Neuronal stem cell (in vitro differentiated cells): ENCODE data around the gene ADNP.

Source experiments
- DNase-seq: peaks from one replicate; pipeline ENCODE4 v3.0.0-alpha.2; 2013; ENCODE audit warnings: low spot score
- H2AFZ ChIP-seq: one replicate; pipeline ENCODE4 v1.6.1; 2013; ENCODE audit warnings: mild to moderate bottlenecking, low read length, inconsistent platforms
- H2AK5ac ChIP-seq: 2 replicates; pipeline ENCODE4 v1.6.1; 2013; ENCODE audit warnings: low read depth, mild to moderate bottlenecking, inconsistent platforms, low read length, moderate library complexity, mixed read lengths
- H2BK120ac ChIP-seq: 2 replicates; pipeline ENCODE4 v1.6.1; 2013; ENCODE audit warnings: low read depth, mild to moderate bottlenecking, inconsistent platforms, low read length, moderate library complexity, mixed read lengths
- H2BK12ac ChIP-seq: one replicate; pipeline ENCODE4 v1.6.1; 2013; ENCODE audit warnings: low read length, inconsistent platforms
- H2BK15ac ChIP-seq: 2 replicates; pipeline ENCODE4 v1.6.1; 2013; ENCODE audit warnings: mild to moderate bottlenecking, low read length, inconsistent platforms, mixed read lengths
- H2BK5ac ChIP-seq: one replicate; pipeline ENCODE4 v1.6.1; 2013; ENCODE audit warnings: inconsistent platforms, mild to moderate bottlenecking, low read length, moderate library complexity
- H3K14ac ChIP-seq: one replicate; pipeline ENCODE4 v1.6.1; 2013; ENCODE audit warnings: low read length, inconsistent platforms
- H3K18ac ChIP-seq: 2 replicates; pipeline ENCODE4 v1.6.1; 2013; ENCODE audit warnings: low read length, inconsistent platforms
- H3K23ac ChIP-seq: 2 replicates; pipeline ENCODE4 v1.6.1; 2013; ENCODE audit warnings: low read depth, mild to moderate bottlenecking, mixed read lengths, low read length, inconsistent platforms; ENCODE audit not compliant: poor library complexity
- H3K27ac ChIP-seq: replicated peaks from 3 replicates; pipeline ENCODE4 v1.5.1; 2013; ENCODE audit warnings: low read length, inconsistent platforms
- H3K27me3 ChIP-seq, 3 experiments: 2 replicates each; pipeline ENCODE4 v1.6.1; 2013; ENCODE audit warnings: low read length in 3 of 3, mild to moderate bottlenecking in 2 of 3, inconsistent platforms in 1 of 3, low read depth in 1 of 3, mixed read lengths in 1 of 3, moderate library complexity in 1 of 3; ENCODE audit not compliant: control insufficient read depth in 3 of 3, insufficient read depth in 3 of 3
- H3K36me3 ChIP-seq, 2 donors: replicated peaks in 1 of 2; 2 replicates each; pipeline ENCODE4 v1.6.1; 2013; ENCODE audit warnings: low read length in 2 of 2; ENCODE audit not compliant: control insufficient read depth in 2 of 2, insufficient read depth in 2 of 2
- H3K4ac ChIP-seq: 2 replicates; pipeline ENCODE4 v1.6.1; 2013; ENCODE audit warnings: inconsistent platforms, mild to moderate bottlenecking, low read length, moderate library complexity
- H3K4me1 ChIP-seq, 2 donors: 1 replicate in 1 of 2; 2 replicates in 1 of 2; pipeline ENCODE4 v1.6.1; 2013; ENCODE audit warnings: low read length in 2 of 2, low read depth in 1 of 2; ENCODE audit not compliant: control insufficient read depth in 2 of 2, insufficient read depth in 1 of 2
- H3K4me2 ChIP-seq: one replicate; pipeline ENCODE4 v1.6.1; 2013; ENCODE audit warnings: mild to moderate bottlenecking, low read length, inconsistent platforms; ENCODE audit not compliant: insufficient read depth, poor library complexity, severe bottlenecking
- H3K4me3 ChIP-seq, 2 donors: 2 replicates each; pipeline ENCODE4 v1.5.1; 2013; ENCODE audit warnings: low read length in 2 of 2, mild to moderate bottlenecking in 2 of 2, inconsistent platforms in 1 of 2, moderate library complexity in 1 of 2
- H3K79me1 ChIP-seq: one replicate; pipeline ENCODE4 v1.6.1; 2013; ENCODE audit warnings: low read depth, mild to moderate bottlenecking, inconsistent platforms, low read length, moderate library complexity
- H3K9ac ChIP-seq: one replicate; pipeline ENCODE4 v1.6.1; 2013; ENCODE audit warnings: mild to moderate bottlenecking, low read depth, low read length, inconsistent platforms; ENCODE audit not compliant: poor library complexity
- H3K9me3 ChIP-seq, 2 donors: replicated peaks in 1 of 2; 2 replicates each; pipeline versions ENCODE3 to v1.6.1; 2013; ENCODE audit warnings: low read length in 2 of 2, mild to moderate bottlenecking in 2 of 2, inconsistent platforms in 1 of 2, low read depth in 1 of 2, mixed read lengths in 1 of 2, moderate library complexity in 1 of 2; ENCODE audit not compliant: control insufficient read depth in 2 of 2, insufficient read depth in 1 of 2
- H4K8ac ChIP-seq: one replicate; pipeline ENCODE4 v1.6.1; 2013; ENCODE audit warnings: low read depth, mild to moderate bottlenecking, inconsistent platforms, low read length, moderate library complexity
- H4K91ac ChIP-seq: one replicate; pipeline ENCODE4 v1.6.1; 2013; ENCODE audit warnings: low read length, low read depth, mild to moderate bottlenecking, inconsistent platforms; ENCODE audit not compliant: poor library complexity
- WGBS, 2 donors: extraction: QIAGEN DNeasy Blood & Tissue Kit; methylation state at CpG; one replicate each; pipeline ENCODE4 v1.1.7; 2013; ENCODE audit warnings: missing lambda C conversion rate in 2 of 2, mixed read lengths in 1 of 2; ENCODE audit not compliant: insufficient read length in 2 of 2, insufficient replicate concordance in 1 of 2; ENCODE audit errors: extremely low coverage in 2 of 2; 5-methylcytosine and 5-hydroxymethylcytosine counted together

The ADNP gene

GRCh38 chr20:50895111-50895830 is 36.0 kb downstream of the ADNP start:
- H2BK12ac ChIP-seq: no peak overlapping the region
- no peak overlapping the region for H2BK120ac ChIP-seq
- no CpG with 5 or more reads among the region's 8 CpGs for WGBS, 2 donors
- H3K27ac ChIP-seq: no peak overlapping the region
- H2BK15ac ChIP-seq: no peak overlapping the region
- H3K4me3 ChIP-seq: no peak overlapping the region
- H3K79me1 ChIP-seq: peaks cover 5% of the 10 kb centered on the region
- H2BK5ac ChIP-seq: no peak overlapping the region
- DNase-seq: no peak
- H3K9me3 ChIP-seq: no peaks in the 10 kb centered on the region
- H2AFZ ChIP-seq: no peak overlapping the region
- no peak overlapping the region for H4K91ac ChIP-seq
- H2AK5ac ChIP-seq: no peak overlapping the region
- peaks cover 0 to under 1% (median 0%) of the 10 kb centered on the region in 3 experiments for H3K27me3 ChIP-seq
- H3K14ac ChIP-seq: no peak overlapping the region
- H3K4me1 ChIP-seq: no peaks in the 10 kb centered on the region
- H3K4me2 ChIP-seq: no peak overlapping the region
- H3K23ac ChIP-seq: no peak overlapping the region
- H4K8ac ChIP-seq: no peak overlapping the region
- H3K36me3 ChIP-seq: peaks cover 55 to 100% of the 10 kb centered on the region in 2 donors
- H3K4ac ChIP-seq: no peak overlapping the region
- no peak overlapping the region for H3K18ac ChIP-seq
- H3K9ac ChIP-seq: no peak overlapping the region

- H3K4ac ChIP-seq: no peak overlapping the region
Observed at GRCh38 chr20:50893620-50894019, 37.6 kb downstream of the ADNP start.

GRCh38 chr20:50892394-50892793 is 38.8 kb downstream of the ADNP start:
- Histone ChIP-seq H3K18ac (no peak overlapping the region), H3K4me3 (no peak overlapping the region), H2BK5ac (no peak overlapping the region), H2AFZ (no peak overlapping the region), H2BK15ac (no peak overlapping the region), H3K36me3 (peaks cover 48 to 99% of the 10 kb centered on the region in 2 donors), H3K27ac (no peak overlapping the region), H4K91ac (no peak overlapping the region), H4K8ac (no peak overlapping the region), H3K4me1 (no peaks in the 10 kb centered on the region), H3K9me3 (no peaks in the 10 kb centered on the region), H3K4ac (no peak overlapping the region), H2AK5ac (no peak overlapping the region), H3K79me1 (peaks cover 5% of the 10 kb centered on the region), H3K23ac (no peak overlapping the region), H2BK12ac (no peak overlapping the region), H3K27me3 (no peaks in the 10 kb centered on the region), H3K9ac (no peak overlapping the region), H3K4me2 (no peak overlapping the region), H3K14ac (no peak overlapping the region), H2BK120ac (no peak overlapping the region)
- WGBS, 2 donors: no CpG with 5 or more reads among the region's 8 CpGs
- no peak for DNase-seq

More at GRCh38 chr20:50893620-50894019, 37.6 kb downstream of the ADNP start:
- WGBS, 2 donors: no CpG with 5 or more reads among the region's 7 CpGs
- Histone ChIP-seq H3K14ac (no peak overlapping the region), H3K27me3 (no peaks in the 10 kb centered on the region), H4K8ac (no peak overlapping the region), H3K79me1 (peaks cover 5% of the 10 kb centered on the region), H2BK120ac (no peak overlapping the region), H3K36me3 (peaks cover 58 to 100% of the 10 kb centered on the region in 2 donors), H2AFZ (no peak overlapping the region), H3K27ac (no peak overlapping the region), H3K18ac (no peak overlapping the region), H3K4me3 (no peak overlapping the region), H3K23ac (no peak overlapping the region), H4K91ac (no peak overlapping the region), H2BK15ac (no peak overlapping the region), H3K4me1 (no peaks in the 10 kb centered on the region), H3K4me2 (no peak overlapping the region), H3K9me3 (no peaks in the 10 kb centered on the region), H2AK5ac (no peak overlapping the region), H2BK12ac (no peak overlapping the region), H3K9ac (no peak overlapping the region), H2BK5ac (no peak overlapping the region)
- no peak for DNase-seq

GRCh38 chr20:50891138-50891537 is 40.1 kb downstream of the ADNP start:
- no peak overlapping the region for H3K27ac ChIP-seq

More at GRCh38 chr20:50891138-50891537, 40.1 kb downstream of the ADNP start:
- Histone ChIP-seq H3K79me1 (peaks cover 5% of the 10 kb centered on the region), H2BK5ac (no peak overlapping the region), H2AK5ac (no peak overlapping the region), H2BK120ac (no peak overlapping the region), H2AFZ (no peak overlapping the region), H3K4me2 (no peak overlapping the region), H2BK15ac (no peak overlapping the region), H3K9me3 (no peaks in the 10 kb centered on the region), H3K4me3 (no peak overlapping the region), H4K91ac (no peak overlapping the region), H2BK12ac (no peak overlapping the region), H3K4ac (no peak overlapping the region), H3K23ac (no peak overlapping the region), H3K4me1 (no peaks in the 10 kb centered on the region), H3K18ac (no peak overlapping the region), H3K36me3 (peaks cover 44 to 93% of the 10 kb centered on the region in 2 donors), H3K14ac (no peak overlapping the region), H4K8ac (no peak overlapping the region), H3K9ac (no peak overlapping the region), H3K27me3 (no peaks in the 10 kb centered on the region)
- DNase-seq: no peak
- WGBS, 2 donors: no CpG with 5 or more reads among the region's 5 CpGs
